Astrocyte (in vitro differentiated cells and primary cell): ENCODE measurements around the gene CD46. TPM values are rescaled to one million over a fixed set of nuclear protein-coding genes. Genes with fewer than 3 reads are reported as not detected.

ENCODE experiments used
- DNase-seq: peaks from one replicate; pipeline ENCODE4 v3.0.0-alpha.2; 2010; ENCODE audit warnings: low read depth
- FAIRE-seq: peaks from 2 replicates; lab custom pipeline; 2011; peaks lifted over from hg19 to GRCh38; lab: Jason Lieb, UNC
- H2AFZ ChIP-seq: 2 replicates; pipeline ENCODE4 v1.6.0; 2012; ENCODE audit warnings: low read depth, low read length, inconsistent platforms
- H3K27ac ChIP-seq: 2 replicates; pipeline ENCODE4 v1.5.1; 2011; ENCODE audit warnings: low read depth, low read length, inconsistent platforms
- H3K27me3 ChIP-seq: 2 replicates; pipeline ENCODE4 v1.6.0; 2011; ENCODE audit warnings: low read length, inconsistent platforms; ENCODE audit not compliant: insufficient read depth
- H3K36me3 ChIP-seq: 2 replicates; pipeline ENCODE4 v1.5.1; 2011; ENCODE audit warnings: low read length, inconsistent platforms; ENCODE audit not compliant: insufficient read depth
- H3K4me1 ChIP-seq: 2 replicates; pipeline ENCODE4 v1.5.1; 2011; ENCODE audit warnings: low read length, inconsistent platforms; ENCODE audit not compliant: insufficient read depth
- H3K4me2 ChIP-seq: 2 replicates; pipeline ENCODE4 v1.6.0; 2012; ENCODE audit warnings: low read length, inconsistent platforms
- H3K4me3 ChIP-seq: 2 replicates; pipeline ENCODE4 v1.5.1; 2011; ENCODE audit warnings: low read depth, mild to moderate bottlenecking, low read length, inconsistent platforms; ENCODE audit not compliant: insufficient read depth
- H3K79me2 ChIP-seq: 2 replicates; pipeline ENCODE4 v1.6.0; 2012; ENCODE audit warnings: mild to moderate bottlenecking, low read length, inconsistent platforms; ENCODE audit not compliant: insufficient read depth
- H3K9ac ChIP-seq: 2 replicates; pipeline ENCODE4 v1.6.0; 2012; ENCODE audit warnings: mild to moderate bottlenecking, low read length, inconsistent platforms
- H3K9me3 ChIP-seq: 2 replicates; pipeline ENCODE4 v1.5.1; 2012; ENCODE audit warnings: low read depth, mild to moderate bottlenecking, low read length, inconsistent platforms; ENCODE audit not compliant: insufficient read depth
- H4K20me1 ChIP-seq: 2 replicates; pipeline ENCODE4 v1.6.0; 2012; ENCODE audit warnings: low read length, inconsistent platforms; ENCODE audit not compliant: insufficient read depth
- H3K27ac Mint-ChIP-seq: one replicate; pipeline ENCODE4 v1.8.0; 2021; ENCODE audit warnings: mild to moderate bottlenecking, mixed read lengths; ENCODE audit not compliant: unreplicated experiment
- H3K27me3 Mint-ChIP-seq: one replicate; pipeline ENCODE4 v1.8.0; 2021; ENCODE audit warnings: low read depth, mixed read lengths; ENCODE audit not compliant: unreplicated experiment
- H3K36me3 Mint-ChIP-seq: one replicate; pipeline ENCODE4 v1.8.0; 2021; ENCODE audit warnings: low read depth, mixed read lengths; ENCODE audit not compliant: unreplicated experiment
- H3K4me1 Mint-ChIP-seq: one replicate; pipeline ENCODE4 v1.8.0; 2021; ENCODE audit warnings: low read depth, mixed read lengths; ENCODE audit not compliant: unreplicated experiment
- H3K4me3 Mint-ChIP-seq: one replicate; pipeline ENCODE4 v1.8.0; 2021; ENCODE audit warnings: mild to moderate bottlenecking, moderate library complexity, mixed read lengths; ENCODE audit not compliant: unreplicated experiment
- H3K9me3 Mint-ChIP-seq: one replicate; pipeline ENCODE4 v1.8.0; 2021; ENCODE audit warnings: mild to moderate bottlenecking, mixed read lengths; ENCODE audit not compliant: unreplicated experiment
- EZH2 ChIP-seq: IDR thresholded peaks from 2 replicates; pipeline ENCODE4 v1.6.1; 2012; ENCODE audit warnings: mild to moderate bottlenecking, low read length, inconsistent platforms; ENCODE audit not compliant: insufficient read depth
- total RNA-seq: library from RNA; stranded (reverse); gene quantifications from 2 replicates; pipeline ENCODE4 v1.2.1, GENCODE V29; 2021
- TF ChIP-seq, protein P1 (sequence below): IDR thresholded peaks from 2 replicates; pipeline ENCODE4 v1.5.1; 2011; ENCODE audit warnings: low read depth, mild to moderate bottlenecking, inconsistent platforms, low read length, moderate library complexity; ENCODE audit not compliant: insufficient read depth

The CD46 gene
- total RNA-seq, 1 donor from 2014 or later: 176 TPM

DNA sequence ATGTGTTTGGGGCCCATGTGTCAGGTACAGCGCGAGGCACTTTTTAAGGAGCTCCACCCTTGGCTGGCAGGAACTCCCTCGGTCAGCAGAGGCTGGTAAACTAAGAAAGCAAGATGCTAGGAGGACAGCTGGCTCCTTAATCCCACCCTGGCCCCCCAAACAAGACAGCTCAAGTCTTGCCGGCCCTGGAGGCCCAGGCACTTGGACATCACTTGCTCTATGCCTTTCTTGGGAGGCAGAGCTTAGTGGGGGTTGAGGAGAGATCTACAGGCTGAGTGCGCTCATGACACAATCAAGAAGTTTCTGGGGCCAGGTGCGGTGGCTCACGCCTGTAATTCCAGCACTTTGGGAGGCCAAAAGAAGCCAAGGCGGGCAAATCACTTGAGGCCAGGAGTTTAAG lies 80.9 kb downstream of the CD46 start:
- H2AFZ ChIP-seq: no peak overlapping the region
- Mint-ChIP-seq H3K27me3 (peaks cover 11% of the 10 kb centered on the region), H3K36me3 (peaks cover 8% of the 10 kb centered on the region), H3K9me3 (peaks cover 4% of the 10 kb centered on the region), H3K4me1 (no peaks in the 10 kb centered on the region), H3K4me3 (no peak overlapping the region), H3K27ac (no peak overlapping the region)
- H3K4me2 ChIP-seq: no peak overlapping the region
- H3K9ac ChIP-seq: no peak overlapping the region
- H3K4me3 ChIP-seq: no peak overlapping the region
- H4K20me1 ChIP-seq: no peaks in the 10 kb centered on the region
- H3K27me3 ChIP-seq: no peaks in the 10 kb centered on the region
- no peaks in the 10 kb centered on the region for H3K4me1 ChIP-seq
- no peak overlapping the region for H3K27ac ChIP-seq
- no peaks in the 10 kb centered on the region for H3K79me2 ChIP-seq
- FAIRE-seq (no peak), DNase-seq (no peak)
- no peak for TF ChIP-seq EZH2
- TF ChIP-seq, protein P1, sequence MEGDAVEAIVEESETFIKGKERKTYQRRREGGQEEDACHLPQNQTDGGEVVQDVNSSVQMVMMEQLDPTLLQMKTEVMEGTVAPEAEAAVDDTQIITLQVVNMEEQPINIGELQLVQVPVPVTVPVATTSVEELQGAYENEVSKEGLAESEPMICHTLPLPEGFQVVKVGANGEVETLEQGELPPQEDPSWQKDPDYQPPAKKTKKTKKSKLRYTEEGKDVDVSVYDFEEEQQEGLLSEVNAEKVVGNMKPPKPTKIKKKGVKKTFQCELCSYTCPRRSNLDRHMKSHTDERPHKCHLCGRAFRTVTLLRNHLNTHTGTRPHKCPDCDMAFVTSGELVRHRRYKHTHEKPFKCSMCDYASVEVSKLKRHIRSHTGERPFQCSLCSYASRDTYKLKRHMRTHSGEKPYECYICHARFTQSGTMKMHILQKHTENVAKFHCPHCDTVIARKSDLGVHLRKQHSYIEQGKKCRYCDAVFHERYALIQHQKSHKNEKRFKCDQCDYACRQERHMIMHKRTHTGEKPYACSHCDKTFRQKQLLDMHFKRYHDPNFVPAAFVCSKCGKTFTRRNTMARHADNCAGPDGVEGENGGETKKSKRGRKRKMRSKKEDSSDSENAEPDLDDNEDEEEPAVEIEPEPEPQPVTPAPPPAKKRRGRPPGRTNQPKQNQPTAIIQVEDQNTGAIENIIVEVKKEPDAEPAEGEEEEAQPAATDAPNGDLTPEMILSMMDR: no peak
- no peaks in the 10 kb centered on the region for H3K9me3 ChIP-seq
- H3K36me3 ChIP-seq: no peaks in the 10 kb centered on the region

DNA sequence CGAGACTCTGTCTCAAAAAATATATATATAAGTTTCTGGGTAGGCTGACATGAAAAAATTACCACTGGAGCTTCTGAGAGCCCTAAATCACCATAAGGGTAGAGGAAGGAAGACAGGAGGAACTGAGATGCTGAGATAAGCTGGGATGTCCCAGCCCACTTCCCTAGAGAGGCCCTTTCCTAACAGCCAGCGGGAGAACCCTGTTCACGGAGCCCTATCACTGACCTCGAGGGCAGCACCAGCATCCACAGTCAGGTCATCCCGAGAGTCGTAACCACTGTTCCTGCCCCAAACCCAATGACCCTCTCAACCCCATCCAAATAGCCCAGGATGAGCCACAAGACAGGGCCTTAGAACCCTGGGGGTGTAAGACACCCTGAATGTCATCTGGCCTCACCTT lies 81.5 kb downstream of the CD46 start:
- H3K4me2 ChIP-seq: no peak overlapping the region
- no peaks in the 10 kb centered on the region for H3K9me3 ChIP-seq
- no peaks in the 10 kb centered on the region for H3K4me1 Mint-ChIP-seq
- H3K4me3 Mint-ChIP-seq: no peak overlapping the region
- TF ChIP-seq EZH2: no peak
- TF ChIP-seq, protein P1: no peak
- no peak overlapping the region for H3K9ac ChIP-seq
- H4K20me1 ChIP-seq: no peaks in the 10 kb centered on the region
- H3K4me1 ChIP-seq: no peaks in the 10 kb centered on the region
- H2AFZ ChIP-seq: no peak overlapping the region
- no peaks in the 10 kb centered on the region for H3K79me2 ChIP-seq
- H3K27me3 Mint-ChIP-seq: peaks cover 11% of the 10 kb centered on the region
- FAIRE-seq (no peak), DNase-seq (no peak)
- no peaks in the 10 kb centered on the region for H3K36me3 ChIP-seq
- no peaks in the 10 kb centered on the region for H3K27me3 ChIP-seq
- H3K27ac ChIP-seq: no peak overlapping the region
- peaks cover 8% of the 10 kb centered on the region for H3K36me3 Mint-ChIP-seq
- peaks cover 4% of the 10 kb centered on the region for H3K9me3 Mint-ChIP-seq
- H3K4me3 ChIP-seq: no peak overlapping the region
- H3K27ac Mint-ChIP-seq: no peak overlapping the region

DNA sequence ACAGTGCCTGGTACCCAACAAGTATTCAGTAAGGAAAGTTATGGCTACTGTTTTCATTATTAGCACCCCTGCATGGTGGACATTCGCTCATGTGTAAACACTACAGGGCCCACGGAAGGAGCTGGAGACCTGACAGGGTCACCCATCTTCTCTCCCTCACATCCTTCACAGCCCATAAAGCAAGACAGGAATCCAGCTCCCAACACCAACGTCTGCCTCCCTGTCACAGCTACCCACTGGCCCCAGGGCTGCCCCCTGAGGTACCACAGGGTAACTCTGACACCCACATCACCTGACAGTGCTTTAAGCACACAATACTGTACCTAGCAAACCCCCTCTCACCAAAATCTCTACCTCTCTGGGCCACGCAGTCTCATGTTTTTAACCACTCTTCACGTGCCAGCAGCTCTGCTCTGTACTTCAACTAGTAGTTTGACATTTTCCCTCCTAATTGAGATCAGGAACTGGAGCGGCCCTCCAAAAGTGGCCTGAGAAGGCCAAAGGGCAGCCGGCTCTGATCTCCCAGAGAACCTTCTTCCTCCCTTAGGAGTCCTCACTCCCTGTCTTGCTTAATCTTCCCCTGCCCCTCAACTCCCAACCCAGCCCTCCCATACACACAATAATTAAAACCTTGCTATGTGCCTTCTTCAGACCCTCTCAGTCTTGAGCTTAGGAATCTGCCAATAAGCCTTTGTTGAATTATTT lies 82.3 kb downstream of the CD46 start:
- FAIRE-seq: no peak

More for the DNA sequence above, 82.3 kb downstream of the CD46 start:
- H3K9me3 Mint-ChIP-seq: peaks cover 4% of the 10 kb centered on the region
- Histone ChIP-seq H3K4me3 (no peak overlapping the region), H3K4me1 (no peaks in the 10 kb centered on the region), H3K79me2 (no peaks in the 10 kb centered on the region), H3K9ac (no peak overlapping the region), H3K4me2 (no peak overlapping the region), H3K27me3 (no peaks in the 10 kb centered on the region), H2AFZ (no peak overlapping the region), H3K9me3 (no peaks in the 10 kb centered on the region), H4K20me1 (no peaks in the 10 kb centered on the region), H3K27ac (no peak overlapping the region), H3K36me3 (no peaks in the 10 kb centered on the region)
- H3K4me3 Mint-ChIP-seq: no peak overlapping the region
- DNase-seq: no peak
- no peaks in the 10 kb centered on the region for H3K4me1 Mint-ChIP-seq
- no peak for TF ChIP-seq EZH2
- TF ChIP-seq, protein P1: no peak
- H3K27me3 Mint-ChIP-seq: peaks cover 11% of the 10 kb centered on the region
- H3K36me3 Mint-ChIP-seq: peaks cover 8% of the 10 kb centered on the region
- peak overlapping the region; percentile 41 for H3K27ac Mint-ChIP-seq
